ENCODE results near the gene GMPS.
"Not testable (repeated sequence)": the region's sequence is repeated elsewhere in the genome, so short reads cannot be mapped to it uniquely, and the experiment has no call there.

GMPS gene

GRCh38 chr3:155852341-155852740, 18.1 kb upstream of the GMPS start:
- Histone ChIP-seq H3K27me3 (ENCODE audit: insufficient read depth, insufficient read length) (no peaks in the 10 kb centered on the region), H3K36me3 (ENCODE audit: insufficient read depth, insufficient read length, low read length) (peaks cover 11% of the 10 kb centered on the region), H3K4me1 (ENCODE audit: insufficient read depth, insufficient read length) (no peaks in the 10 kb centered on the region), H3K9ac (ENCODE audit: insufficient read length, low read depth) (peak overlapping the region; percentile 96), H3K9me3 (ENCODE audit: insufficient read depth, low read length) (no peaks in the 10 kb centered on the region), H3K4me3 (ENCODE audit: insufficient read length, low read depth) (peak overlapping the region; percentile 93)
- TF ChIP-seq ZNF274 (IDR thresholded peaks at IDR 0.05; ENCODE audit: low read depth, low read length): no peak
- TF ChIP-seq SUZ12 (IDR thresholded peaks at IDR 0.05; ENCODE audit: extremely low read depth, insufficient read depth, insufficient read length): no peak
- no peak for TF ChIP-seq YY1 (IDR thresholded peaks at IDR 0.05; ENCODE audit: insufficient read depth, insufficient read length)
- no peak for DNase-seq (ENCODE audit: low read depth, low spot score)

- no peak for DNase-seq (ENCODE audit: low read depth, low spot score)
- H3K4me1 ChIP-seq (ENCODE audit: insufficient read depth, insufficient read length): no peaks in the 10 kb centered on the region
Measured at GRCh38 chr3:155853214-155854140, 17.0 kb upstream of the GMPS start.

GRCh38 chr3:155854141-155854940, 16.1 kb upstream of the GMPS start, which contains the start of gene SLC33A1:
TSS of gene SLC33A1 (minus strand) at chr3:155854427. CDS start at chr3:155853997, 430 bp downstream.
- Histone ChIP-seq H3K4me1 (ENCODE audit: insufficient read depth, insufficient read length) (no peaks in the 10 kb centered on the region), H3K4me3 (ENCODE audit: insufficient read length, low read depth) (peak within 1 kb of the TSS; percentile 93), H3K27me3 (ENCODE audit: insufficient read depth, insufficient read length) (no peaks in the 10 kb centered on the region), H3K9ac (ENCODE audit: insufficient read length, low read depth) (peak within 1 kb of the TSS; percentile 96), H3K9me3 (ENCODE audit: insufficient read depth, low read length) (no peaks in the 10 kb centered on the region), H3K36me3 (ENCODE audit: insufficient read depth, insufficient read length, low read length) (peaks cover 4% of the 10 kb centered on the region)
- DNase-seq (ENCODE audit: low read depth, low spot score): peak; percentile 99
- no peak for TF ChIP-seq YY1 (IDR thresholded peaks at IDR 0.05; ENCODE audit: insufficient read depth, insufficient read length)
- TF ChIP-seq SUZ12 (IDR thresholded peaks at IDR 0.05; ENCODE audit: extremely low read depth, insufficient read depth, insufficient read length): no peak
- TF ChIP-seq ZNF274 (IDR thresholded peaks at IDR 0.05; ENCODE audit: low read depth, low read length): no peak

More at GRCh38 chr3:155853214-155854140, 17.0 kb upstream of the GMPS start:
- Histone ChIP-seq H3K36me3 (ENCODE audit: insufficient read depth, insufficient read length, low read length) (peaks cover 4% of the 10 kb centered on the region), H3K27me3 (ENCODE audit: insufficient read depth, insufficient read length) (no peaks in the 10 kb centered on the region), H3K9ac (ENCODE audit: insufficient read length, low read depth) (peak overlapping the region; percentile 96), H3K9me3 (ENCODE audit: insufficient read depth, low read length) (no peaks in the 10 kb centered on the region), H3K4me3 (ENCODE audit: insufficient read length, low read depth) (peak overlapping the region; percentile 93)
- no peak for TF ChIP-seq YY1 (IDR thresholded peaks at IDR 0.05; ENCODE audit: insufficient read depth, insufficient read length)
- no peak for TF ChIP-seq SUZ12 (IDR thresholded peaks at IDR 0.05; ENCODE audit: extremely low read depth, insufficient read depth, insufficient read length)
- TF ChIP-seq ZNF274 (IDR thresholded peaks at IDR 0.05; ENCODE audit: low read depth, low read length): no peak

- no peak overlapping the region for H3K4me3 ChIP-seq (ENCODE audit: insufficient read length, low read depth)
- H3K4me1 ChIP-seq (ENCODE audit: insufficient read depth, insufficient read length): no peaks in the 10 kb centered on the region
- no peak for TF ChIP-seq ZNF274 (IDR thresholded peaks at IDR 0.05; ENCODE audit: low read depth, low read length)
- H3K36me3 ChIP-seq (ENCODE audit: insufficient read depth, insufficient read length, low read length): no peaks in the 10 kb centered on the region
- H3K9ac ChIP-seq (ENCODE audit: insufficient read length, low read depth): no peak overlapping the region
- H3K9me3 ChIP-seq (ENCODE audit: insufficient read depth, low read length): no peaks in the 10 kb centered on the region; the same call in 1 of the 2 replicates
- DNase-seq (ENCODE audit: low read depth, low spot score): no peak
- H3K27me3 ChIP-seq (ENCODE audit: insufficient read depth, insufficient read length): no peaks in the 10 kb centered on the region
Measured at GRCh38 chr3:155859859-155860258, 10.6 kb upstream of the GMPS start.

- not testable (repeated sequence) for H3K4me3 ChIP-seq (ENCODE audit: insufficient read length, low read depth); H3K9me3 ChIP-seq (ENCODE audit: insufficient read depth, low read length); H3K27me3 ChIP-seq (ENCODE audit: insufficient read depth, insufficient read length); H3K36me3 ChIP-seq (ENCODE audit: insufficient read depth, insufficient read length, low read length); DNase-seq (ENCODE audit: low read depth, low spot score); H3K9ac ChIP-seq (ENCODE audit: insufficient read length, low read depth); H3K4me1 ChIP-seq (ENCODE audit: insufficient read depth, insufficient read length)
Measured at GRCh38 chr3:155860424-155860823, 10.0 kb upstream of the GMPS start.

GRCh38 chr3:155861476-155862183, 8.8 kb upstream of the GMPS start:
- H3K9ac ChIP-seq (ENCODE audit: insufficient read length, low read depth): no peak overlapping the region

GRCh38 chr3:155862290-155862982, 8.0 kb upstream of the GMPS start:
- H3K36me3 ChIP-seq (ENCODE audit: insufficient read depth, insufficient read length, low read length); DNase-seq (ENCODE audit: low read depth, low spot score); H3K9me3 ChIP-seq (ENCODE audit: insufficient read depth, low read length); H3K9ac ChIP-seq (ENCODE audit: insufficient read length, low read depth); H3K4me3 ChIP-seq (ENCODE audit: insufficient read length, low read depth); H3K4me1 ChIP-seq (ENCODE audit: insufficient read depth, insufficient read length); H3K27me3 ChIP-seq (ENCODE audit: insufficient read depth, insufficient read length): not testable (repeated sequence)

More at GRCh38 chr3:155861476-155862183, 8.8 kb upstream of the GMPS start:
- TF ChIP-seq ZNF274 (IDR thresholded peaks at IDR 0.05; ENCODE audit: low read depth, low read length) (no peak), SUZ12 (IDR thresholded peaks at IDR 0.05; ENCODE audit: extremely low read depth, insufficient read depth, insufficient read length) (no peak), YY1 (IDR thresholded peaks at IDR 0.05; ENCODE audit: insufficient read depth, insufficient read length) (no peak)
- DNase-seq (ENCODE audit: low read depth, low spot score): no peak
- H3K9me3 ChIP-seq (ENCODE audit: insufficient read depth, low read length): no peaks in the 10 kb centered on the region; the same call in 1 of the 2 replicates
- H3K36me3 ChIP-seq (ENCODE audit: insufficient read depth, insufficient read length, low read length): no peaks in the 10 kb centered on the region
- no peaks in the 10 kb centered on the region for H3K27me3 ChIP-seq (ENCODE audit: insufficient read depth, insufficient read length)
- H3K4me1 ChIP-seq (ENCODE audit: insufficient read depth, insufficient read length): no peaks in the 10 kb centered on the region
- H3K4me3 ChIP-seq (ENCODE audit: insufficient read length, low read depth): no peak overlapping the region

All from NT2/D1 (cell line).